Sigmoid colon (tissue), 7 donors: Measurements from ENCODE around the gene DKK3. TPM values are rescaled to one million over a fixed set of nuclear protein-coding genes. Genes with fewer than 3 reads are reported as not detected.

Experiments
- DNase-seq: peaks from one replicate; pipeline ENCODE4 v3.0.0-alpha.2; 2019
- H3K27ac ChIP-seq, 4 donors: fragments of 200-600 bp; sonication (generic); one replicate each; pipeline ENCODE4 v1.5.1; 2016 to 2019; ENCODE audit warnings: mild to moderate bottlenecking in 1 of 4
- H3K27me3 ChIP-seq, 3 donors: fragments of 200-600 bp; sonication (generic); one replicate each; pipeline ENCODE4 v1.5.1; 2019; ENCODE audit warnings: mild to moderate bottlenecking in 1 of 3
- H3K36me3 ChIP-seq, 4 donors: fragments of 200-600 bp; sonication (generic); one replicate each; pipeline ENCODE4 v1.5.1; 2016 to 2019
- H3K4me1 ChIP-seq, 4 donors: fragments of 200-600 bp; sonication (generic); one replicate each; pipeline ENCODE4 v1.5.1; 2017 to 2019
- H3K4me3 ChIP-seq, 4 donors: fragments of 200-600 bp; sonication (generic); one replicate each; pipeline ENCODE4 v1.5.1; 2017 to 2019; ENCODE audit warnings: mild to moderate bottlenecking in 2 of 4, moderate library complexity in 1 of 4
- H3K9me3 ChIP-seq, 4 donors: fragments of 200-600 bp in 3 of 4; sonication (generic) in 3 of 4; one replicate each; pipeline versions ENCODE4 v1.5.1 to v1.6.1; 2013 to 2019
- EP300 ChIP-seq, 4 donors: sonication (generic); formaldehyde crosslinking; IDR thresholded peaks; one replicate each; pipeline ENCODE4 v1.6.1; 2017; ENCODE audit warnings: antibody characterized with exemption in 4 of 4
- POLR2A ChIP-seq, 2 donors: fragments of 450-650 bp; IDR thresholded peaks; one replicate each; pipeline ENCODE4 v1.6.1; 2016; ENCODE audit warnings: antibody characterized with exemption in 2 of 2, mild to moderate bottlenecking in 2 of 2, moderate library complexity in 2 of 2
- POLR2AphosphoS5 ChIP-seq, 4 donors: sonication (generic); formaldehyde crosslinking; IDR thresholded peaks; one replicate each; pipeline ENCODE4 v1.6.1; 2017; ENCODE audit warnings: antibody characterized with exemption in 4 of 4
- WGBS, 2 donors: extraction: QIAGEN DNeasy Blood & Tissue Kit; methylation state at CpG; one replicate each; pipeline ENCODE4 v1.1.7; 2013; 5-methylcytosine and 5-hydroxymethylcytosine counted together
- intact Hi-C: fragments of 100-400 bp; cut with DNase I; formaldehyde crosslinking; loops from one replicate; pipeline ENCODE4 v1.15.1; 2023
- polyA plus RNA-seq, 3 donors: library from polyadenylated mRNA; stranded (reverse); fragments of 200-250 nt; gene quantifications; one replicate each; pipeline ENCODE4 v1.2.3, GENCODE V29; 2013
- total RNA-seq, 4 donors: library from RNA; depleted of rRNA; stranded (reverse); fragments of >200 nt; gene quantifications; one replicate each; pipeline ENCODE4 v1.1.0, GENCODE V29; 2016
- TF ChIP-seq, protein P1 (sequence below), 4 experiments: fragments of 450-650 bp in 3 of 4; fragments of 200-600 bp in 1 of 4; IDR thresholded peaks; one replicate each; pipeline ENCODE4 v1.5.1; 2016 to 2019; ENCODE audit warnings: antibody characterized with exemption in 4 of 4, mild to moderate bottlenecking in 3 of 4, moderate library complexity in 2 of 4
- donor health status: healthy with polysubstance abuse.
- donor health status: Bipolar disorder and iron deficiency.
- donor health status: healthy.

DKK3 gene
- total and polyA plus RNA-seq, 7 donors = 6.0 to 181 (median 83.6) TPM

DNA sequence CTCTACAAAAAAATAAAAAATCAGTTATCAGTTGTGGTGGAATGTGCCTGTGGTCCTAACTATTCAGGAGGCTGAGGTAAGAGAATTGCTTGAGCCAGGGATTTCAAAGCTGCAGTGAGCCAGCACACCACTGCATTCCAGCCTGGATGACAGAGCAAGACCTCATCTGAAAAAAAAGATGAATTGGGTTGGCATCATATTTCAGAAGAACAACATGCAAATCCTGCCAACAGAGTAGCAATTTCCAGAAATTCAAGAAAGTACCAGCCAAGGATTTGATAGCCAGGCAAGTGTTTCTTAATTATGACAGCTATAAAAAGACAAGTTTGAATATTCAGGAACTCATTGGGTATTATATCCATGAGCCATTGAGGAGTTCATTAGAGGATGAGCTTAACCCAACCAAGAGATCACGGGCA lies 91.4 kb downstream of the DKK3 start:
- Histone ChIP-seq H3K4me3 (no peak overlapping the region), H3K27ac (peak overlapping the region in 3 of 4 donors; percentile 30 to 48 (median 43)), H3K36me3 (peaks cover 0 to 18% (median 0%) of the 10 kb centered on the region in 4 donors), H3K4me1 (peaks cover 0 to 17% (median 9%) of the 10 kb centered on the region in 4 donors), H3K27me3 (no peaks in the 10 kb centered on the region), H3K9me3 (no peaks in the 10 kb centered on the region)
- TF ChIP-seq POLR2AphosphoS5 (IDR thresholded peaks at IDR 0.05) (no peak), POLR2A (IDR thresholded peaks at IDR 0.05) (no peak), EP300 (IDR thresholded peaks at IDR 0.05) (no peak)
- TF ChIP-seq, protein P1, sequence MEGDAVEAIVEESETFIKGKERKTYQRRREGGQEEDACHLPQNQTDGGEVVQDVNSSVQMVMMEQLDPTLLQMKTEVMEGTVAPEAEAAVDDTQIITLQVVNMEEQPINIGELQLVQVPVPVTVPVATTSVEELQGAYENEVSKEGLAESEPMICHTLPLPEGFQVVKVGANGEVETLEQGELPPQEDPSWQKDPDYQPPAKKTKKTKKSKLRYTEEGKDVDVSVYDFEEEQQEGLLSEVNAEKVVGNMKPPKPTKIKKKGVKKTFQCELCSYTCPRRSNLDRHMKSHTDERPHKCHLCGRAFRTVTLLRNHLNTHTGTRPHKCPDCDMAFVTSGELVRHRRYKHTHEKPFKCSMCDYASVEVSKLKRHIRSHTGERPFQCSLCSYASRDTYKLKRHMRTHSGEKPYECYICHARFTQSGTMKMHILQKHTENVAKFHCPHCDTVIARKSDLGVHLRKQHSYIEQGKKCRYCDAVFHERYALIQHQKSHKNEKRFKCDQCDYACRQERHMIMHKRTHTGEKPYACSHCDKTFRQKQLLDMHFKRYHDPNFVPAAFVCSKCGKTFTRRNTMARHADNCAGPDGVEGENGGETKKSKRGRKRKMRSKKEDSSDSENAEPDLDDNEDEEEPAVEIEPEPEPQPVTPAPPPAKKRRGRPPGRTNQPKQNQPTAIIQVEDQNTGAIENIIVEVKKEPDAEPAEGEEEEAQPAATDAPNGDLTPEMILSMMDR (IDR thresholded peaks at IDR 0.05) = no peak
- DNase-seq = no peak
- intact Hi-C loops = loop anchor here (10.0 kb wide), 1 partner anchor 122 kb away; no protein-coding TSS in a partner anchor
- WGBS, 2 donors = 97% methylated on average over 1 of the region's 1 CpG

DNA sequence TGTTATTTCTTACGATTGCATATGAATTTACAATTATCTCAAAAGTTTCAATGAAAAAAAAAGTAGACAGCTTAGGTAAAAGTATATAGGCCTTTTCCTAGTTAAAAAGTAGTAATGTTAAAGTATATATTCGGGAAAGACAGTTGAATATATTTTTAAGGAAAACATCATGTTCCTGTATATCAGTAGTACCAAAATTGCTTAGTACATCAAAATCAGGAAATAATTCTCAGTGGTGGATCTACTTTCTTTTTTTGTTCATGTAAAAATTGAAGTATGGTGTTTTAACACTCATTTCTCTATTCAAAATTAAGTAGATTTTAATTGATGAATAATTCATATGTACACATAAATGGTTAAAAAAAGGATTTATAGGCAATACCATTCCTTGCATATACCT lies 92.8 kb downstream of the DKK3 start:
- H3K27ac ChIP-seq = no peak overlapping the region
- H3K36me3 ChIP-seq = peaks cover 0 to 10% (median 0%) of the 10 kb centered on the region in 4 donors
- no peak for DNase-seq
- intact Hi-C loops = loop anchor here (10.0 kb wide), 1 partner anchor 121 kb away; no protein-coding TSS in a partner anchor
- H3K4me3 ChIP-seq = no peak overlapping the region
- H3K27me3 ChIP-seq = no peaks in the 10 kb centered on the region
- H3K9me3 ChIP-seq = no peaks in the 10 kb centered on the region
- WGBS, 2 donors = 96% methylated on average over 2 of the region's 2 CpGs
- TF ChIP-seq, protein P1 (IDR thresholded peaks at IDR 0.05) = no peak
- TF ChIP-seq POLR2A (IDR thresholded peaks at IDR 0.05) (no peak), EP300 (IDR thresholded peaks at IDR 0.05) (no peak), POLR2AphosphoS5 (IDR thresholded peaks at IDR 0.05) (no peak)
- peaks cover 0 to 27% (median 15%) of the 10 kb centered on the region in 4 donors for H3K4me1 ChIP-seq

DNA sequence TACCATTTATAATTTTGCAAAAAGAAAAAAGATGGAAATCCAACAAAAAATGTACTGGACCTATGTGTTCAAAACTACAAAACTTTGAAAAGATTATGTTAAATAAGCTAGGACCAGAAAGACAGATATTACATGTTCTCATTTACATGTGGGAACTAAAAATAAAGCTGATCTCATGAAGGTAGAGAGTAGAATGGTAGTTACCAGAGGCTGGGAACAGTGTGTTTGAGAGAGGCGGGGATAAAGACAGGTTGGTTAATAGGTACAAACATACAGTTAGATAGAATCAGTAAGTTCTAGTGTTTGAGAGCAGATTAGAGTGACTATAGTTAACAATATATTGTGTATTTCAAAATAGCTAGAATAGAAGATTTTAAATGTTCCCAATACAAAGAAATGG lies 95.0 kb downstream of the DKK3 start:
- Histone ChIP-seq H3K27ac (no peak overlapping the region), H3K4me3 (no peak overlapping the region), H3K9me3 (no peaks in the 10 kb centered on the region), H3K27me3 (no peaks in the 10 kb centered on the region), H3K4me1 (peaks cover 4 to 41% (median 25%) of the 10 kb centered on the region in 4 donors), H3K36me3 (peaks cover 0 to 7% (median 0%) of the 10 kb centered on the region in 4 donors)
- TF ChIP-seq, protein P1 (IDR thresholded peaks at IDR 0.05) = no peak
- TF ChIP-seq POLR2AphosphoS5 (IDR thresholded peaks at IDR 0.05) = no peak
- TF ChIP-seq POLR2A (IDR thresholded peaks at IDR 0.05) = no peak
- TF ChIP-seq EP300 (IDR thresholded peaks at IDR 0.05) = no peak
- no peak for DNase-seq
- intact Hi-C loops = loop anchor here (10.0 kb wide), 1 partner anchor 119 kb away; no protein-coding TSS in a partner anchor
- 96 to 97% methylated on average over 1 of the region's 1 CpG for WGBS, 2 donors

Other genes with a start within 250 kb of the DKK3 start
- gene USP47, start 166.7 kb downstream of the DKK3 start, total RNA-seq = 100 to 1,000 TPM in 3 of 4 donors, 10 to 100 TPM in 1; 84.9 to 105 (median 103) TPM
- gene USP47, start 166.7 kb downstream of the DKK3 start, polyA plus RNA-seq = 10 to 100 TPM; 10.6 to 21.3 (median 17.4) TPM
- gene MICAL2, start 102.0 kb upstream of the DKK3 start, total RNA-seq = 100 to 1,000 TPM; 115 to 145 (median 130) TPM
- gene MICAL2, start 102.0 kb upstream of the DKK3 start, polyA plus RNA-seq = 10 to 100 TPM; 36.6 to 92.2 (median 91.1) TPM